Peyer's patch (tissue), 4 donors: ENCODE results near the gene CAMK1. TPM values are rescaled to one million over a fixed set of nuclear protein-coding genes. Genes with fewer than 3 reads are reported as not detected.

Experiments used
- DNase-seq, 3 donors: peaks; one replicate each; pipeline ENCODE4 v3.0.0-alpha.2; 2017 to 2019
- H3K27ac ChIP-seq, 4 donors: fragments of 200-600 bp; sonication (generic); one replicate each; pipeline ENCODE4 v1.5.1; 2016 to 2019
- H3K27me3 ChIP-seq, 2 donors: fragments of 200-600 bp; sonication (generic); one replicate each; pipeline ENCODE4 v1.5.1; 2019
- H3K36me3 ChIP-seq, 3 donors: fragments of 200-600 bp; sonication (generic); one replicate each; pipeline ENCODE4 v1.5.1; 2016 to 2019
- H3K4me1 ChIP-seq, 4 donors: fragments of 200-600 bp; sonication (generic); one replicate each; pipeline ENCODE4 v1.5.1; 2016 to 2019
- H3K4me3 ChIP-seq, 4 donors: fragments of 200-600 bp; sonication (generic); 1 replicate in 3 of 4; 2 replicates in 1 of 4; pipeline ENCODE4 v1.5.1; 2016 to 2019; ENCODE audit warnings: mild to moderate bottlenecking in 1 of 4
- H3K9me3 ChIP-seq, 4 donors: fragments of 200-600 bp; sonication (generic); one replicate each; pipeline ENCODE4 v1.5.1; 2016 to 2019; ENCODE audit warnings: mild to moderate bottlenecking in 1 of 4
- POLR2A ChIP-seq, 2 donors: fragments of 450-650 bp; IDR thresholded peaks; one replicate each; pipeline ENCODE4 v1.5.1; 2017; ENCODE audit warnings: antibody characterized with exemption in 2 of 2, mild to moderate bottlenecking in 2 of 2, moderate library complexity in 2 of 2
- total RNA-seq, 4 donors: library from RNA; depleted of rRNA; stranded (reverse); fragments of >200 nt; gene quantifications; one replicate each; pipeline ENCODE4 v1.1.0, GENCODE V29; 2016
- TF ChIP-seq, protein P1 (sequence below), 6 experiments: fragments of 450-650 bp in 4 of 6; fragments of 200-600 bp in 2 of 6; sonication (generic) in 1 of 6; IDR thresholded peaks; one replicate each; pipeline ENCODE4 v1.5.1; 2017 to 2019; ENCODE audit warnings: antibody characterized with exemption in 6 of 6, mild to moderate bottlenecking in 3 of 6, moderate library complexity in 1 of 6

Gene CAMK1
- total RNA-seq, 4 donors from 2014 or later, result 5.6 to 51.2 (median 10.4) TPM

- Histone ChIP-seq H3K4me3 (no peak overlapping the region), H3K27ac (no peak overlapping the region), H3K36me3 (peaks cover 0 to 71% (median 0%) of the 10 kb centered on the region in 3 donors), H3K27me3 (no peaks in the 10 kb centered on the region), H3K9me3 (no peaks in the 10 kb centered on the region), H3K4me1 (peaks cover 10 to 31% (median 17%) of the 10 kb centered on the region in 4 donors)
- TF ChIP-seq POLR2A (IDR thresholded peaks at IDR 0.05), result no peak
- DNase-seq, result peak in 1 of 3 donors; percentile 3
Measured at GRCh38 chr3:9781978-9782603, 12.3 kb upstream of the CAMK1 start.

DNA sequence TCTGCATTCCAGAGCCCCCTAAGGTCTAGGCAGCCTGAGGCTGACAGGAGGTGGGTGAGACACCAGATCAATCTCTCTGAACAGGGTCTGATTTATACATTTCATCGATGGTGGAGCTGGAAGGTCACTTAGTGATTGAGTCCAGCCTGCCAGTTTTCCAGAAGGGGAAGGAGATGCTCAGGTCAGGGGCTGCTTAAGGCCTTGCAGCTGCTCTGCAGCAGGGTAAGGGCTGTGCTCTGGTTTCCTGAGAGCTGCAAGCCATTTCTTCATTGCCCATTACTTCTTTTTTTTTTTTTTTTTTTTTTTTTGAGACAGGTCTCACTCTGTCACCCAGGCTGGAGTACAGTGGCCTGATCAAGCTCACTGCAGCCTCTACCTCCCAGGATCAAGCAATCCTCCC lies 11.8 kb upstream of the CAMK1 start:
- TF ChIP-seq POLR2A (IDR thresholded peaks at IDR 0.05), result no peak
- TF ChIP-seq, protein P1, sequence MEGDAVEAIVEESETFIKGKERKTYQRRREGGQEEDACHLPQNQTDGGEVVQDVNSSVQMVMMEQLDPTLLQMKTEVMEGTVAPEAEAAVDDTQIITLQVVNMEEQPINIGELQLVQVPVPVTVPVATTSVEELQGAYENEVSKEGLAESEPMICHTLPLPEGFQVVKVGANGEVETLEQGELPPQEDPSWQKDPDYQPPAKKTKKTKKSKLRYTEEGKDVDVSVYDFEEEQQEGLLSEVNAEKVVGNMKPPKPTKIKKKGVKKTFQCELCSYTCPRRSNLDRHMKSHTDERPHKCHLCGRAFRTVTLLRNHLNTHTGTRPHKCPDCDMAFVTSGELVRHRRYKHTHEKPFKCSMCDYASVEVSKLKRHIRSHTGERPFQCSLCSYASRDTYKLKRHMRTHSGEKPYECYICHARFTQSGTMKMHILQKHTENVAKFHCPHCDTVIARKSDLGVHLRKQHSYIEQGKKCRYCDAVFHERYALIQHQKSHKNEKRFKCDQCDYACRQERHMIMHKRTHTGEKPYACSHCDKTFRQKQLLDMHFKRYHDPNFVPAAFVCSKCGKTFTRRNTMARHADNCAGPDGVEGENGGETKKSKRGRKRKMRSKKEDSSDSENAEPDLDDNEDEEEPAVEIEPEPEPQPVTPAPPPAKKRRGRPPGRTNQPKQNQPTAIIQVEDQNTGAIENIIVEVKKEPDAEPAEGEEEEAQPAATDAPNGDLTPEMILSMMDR (IDR thresholded peaks at IDR 0.05), result no peak
- peak in 1 of 3 donors; percentile 21 for DNase-seq
- no peak overlapping the region for H3K27ac ChIP-seq
- no peaks in the 10 kb centered on the region for H3K9me3 ChIP-seq
- H3K27me3 ChIP-seq, result no peaks in the 10 kb centered on the region
- H3K36me3 ChIP-seq, result peaks cover 0 to 66% (median 0%) of the 10 kb centered on the region in 3 donors
- H3K4me1 ChIP-seq, result peaks cover 10 to 31% (median 17%) of the 10 kb centered on the region in 4 donors
- H3K4me3 ChIP-seq, result no peak overlapping the region

- H3K4me3 ChIP-seq, result no peak overlapping the region
- H3K9me3 ChIP-seq, result no peaks in the 10 kb centered on the region
- TF ChIP-seq, protein P1 (IDR thresholded peaks at IDR 0.05), result no peak
- no peak for TF ChIP-seq POLR2A (IDR thresholded peaks at IDR 0.05)
- peaks cover 0 to 59% (median 0%) of the 10 kb centered on the region in 3 donors for H3K36me3 ChIP-seq
- peak overlapping the region in 3 of 4 donors; percentile 34 to 68 (median 57) for H3K27ac ChIP-seq
- no peak for DNase-seq
- H3K4me1 ChIP-seq, result peaks cover 10 to 31% (median 17%) of the 10 kb centered on the region in 4 donors
- H3K27me3 ChIP-seq, result no peaks in the 10 kb centered on the region
Measured at GRCh38 chr3:9780910-9781309, 11.2 kb upstream of the CAMK1 start.

DNA sequence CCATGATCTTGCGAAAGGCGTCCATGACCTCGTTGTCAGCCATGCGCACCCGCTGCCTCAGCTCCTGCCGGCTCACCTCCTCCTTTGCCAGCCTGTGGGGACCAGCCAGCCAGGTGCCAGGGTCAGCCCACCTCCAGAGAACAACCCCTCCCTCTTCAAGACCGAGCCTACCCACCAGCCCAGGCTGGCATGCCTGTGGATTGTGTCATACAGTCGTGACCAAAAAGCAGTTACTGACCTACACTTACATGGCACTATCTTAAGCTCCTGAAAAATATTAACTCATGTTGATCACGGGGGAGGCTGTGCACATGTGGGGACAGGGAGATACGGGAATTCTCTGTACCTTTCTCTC lies 10.7 kb upstream of the CAMK1 start:
- Histone ChIP-seq H3K36me3 (peaks cover 0 to 55% (median 0%) of the 10 kb centered on the region in 3 donors), H3K4me1 (peaks cover 10 to 31% (median 17%) of the 10 kb centered on the region in 4 donors), H3K27me3 (no peaks in the 10 kb centered on the region), H3K4me3 (no peak overlapping the region), H3K27ac (peak overlapping the region; percentile 34 to 68 (median 51)), H3K9me3 (no peaks in the 10 kb centered on the region)
- TF ChIP-seq POLR2A (IDR thresholded peaks at IDR 0.05), result no peak
- TF ChIP-seq, protein P1 (IDR thresholded peaks at IDR 0.05), result no peak
- DNase-seq, result peak in 1 of 3 donors; percentile 20

GRCh38 chr3:9779721-9780457 lies 10.1 kb upstream of the CAMK1 start:
- TF ChIP-seq, protein P1 (IDR thresholded peaks at IDR 0.05), result no peak
- no peak for TF ChIP-seq POLR2A (IDR thresholded peaks at IDR 0.05)
- H3K36me3 ChIP-seq, result peaks cover 0 to 49% (median 0%) of the 10 kb centered on the region in 3 donors
- H3K4me1 ChIP-seq, result peaks cover 10 to 31% (median 17%) of the 10 kb centered on the region in 4 donors
- DNase-seq, result peak in 2 of 3 donors; percentile 67 to 79
- peak overlapping the region; percentile 34 to 68 (median 51) for H3K27ac ChIP-seq
- H3K4me3 ChIP-seq, result no peak overlapping the region
- no peaks in the 10 kb centered on the region for H3K9me3 ChIP-seq
- H3K27me3 ChIP-seq, result no peaks in the 10 kb centered on the region

- no peaks in the 10 kb centered on the region for H3K9me3 ChIP-seq
- DNase-seq, result no peak
- peaks cover 10 to 31% (median 17%) of the 10 kb centered on the region in 4 donors for H3K4me1 ChIP-seq
- no peaks in the 10 kb centered on the region for H3K27me3 ChIP-seq
- TF ChIP-seq POLR2A (IDR thresholded peaks at IDR 0.05), result no peak
- TF ChIP-seq, protein P1 (IDR thresholded peaks at IDR 0.05), result no peak
- peak overlapping the region in 3 of 4 donors; percentile 34 to 74 (median 68) for H3K27ac ChIP-seq
- H3K4me3 ChIP-seq, result no peak overlapping the region
- H3K36me3 ChIP-seq, result peaks cover 0 to 42% (median 0%) of the 10 kb centered on the region in 3 donors
Measured at GRCh38 chr3:9779075-9779593, 9.4 kb upstream of the CAMK1 start.
